SJCRH30 (cell line): ENCODE data around the gene BCAS3. TPM values are rescaled to one million over a fixed set of nuclear protein-coding genes. Genes with fewer than 3 reads are reported as not detected.
A peak's percentile ranks its signal among the peaks of the same experiment; 100 is the strongest.
"Not testable (repeated sequence)": the region's sequence is repeated elsewhere in the genome, so short reads cannot be mapped to it uniquely, and the experiment has no call there.

ENCODE experiments used
- DNase-seq, 2 experiments: peaks; one replicate each; pipeline ENCODE4 v3.0.0-alpha.2; 2015 to 2020
- H3K27ac ChIP-seq: fragments of 250-450 bp; sonication (Bioruptor Pico); 2 replicates; pipeline ENCODE4 v1.5.1; 2020; ENCODE audit warnings: mild to moderate bottlenecking, moderate library complexity
- H3K27me3 ChIP-seq: fragments of 250-450 bp; sonication (Bioruptor Pico); 2 replicates; pipeline ENCODE4 v1.5.1; 2020; ENCODE audit warnings: mild to moderate bottlenecking, moderate library complexity
- H3K36me3 ChIP-seq: fragments of 250-450 bp; sonication (Bioruptor Pico); 2 replicates; pipeline ENCODE4 v1.5.1; 2020; ENCODE audit warnings: mild to moderate bottlenecking, moderate library complexity
- H3K4me1 ChIP-seq: fragments of 250-450 bp; sonication (Bioruptor Pico); 2 replicates; pipeline ENCODE4 v1.5.1; 2020; ENCODE audit warnings: mild to moderate bottlenecking, moderate library complexity
- H3K4me3 ChIP-seq: fragments of 250-450 bp; sonication (Bioruptor Pico); 2 replicates; pipeline ENCODE4 v1.5.1; 2020; ENCODE audit warnings: mild to moderate bottlenecking, moderate library complexity
- H3K9me3 ChIP-seq: fragments of 250-450 bp; sonication (Bioruptor Pico); replicated peaks from 2 replicates; pipeline ENCODE4 v1.5.1; 2020; ENCODE audit warnings: mild to moderate bottlenecking, moderate library complexity
- total RNA-seq: library from RNA; depleted of rRNA; stranded (reverse); fragments of >200 nt; shearing (Covaris generic); gene quantifications from 2 replicates; pipeline ENCODE4 v1.2.3, GENCODE V29; 2014

BCAS3 gene
- total RNA-seq, 1 experiment from 2014 or later, result 11.6 TPM

GRCh38 chr17:60886731-60887613 is 209.3 kb downstream of the BCAS3 start:
- peak overlapping the region; percentile 89 for H3K4me3 ChIP-seq
- not testable (repeated sequence) for H3K36me3 ChIP-seq, H3K4me1 ChIP-seq, H3K27me3 ChIP-seq, H3K9me3 ChIP-seq
- peak in 1 of 2 experiments; percentile 37 for DNase-seq
- peak overlapping the region; percentile 82 for H3K27ac ChIP-seq

- Histone ChIP-seq H3K9me3 (no peaks in the 10 kb centered on the region), H3K36me3 (no peaks in the 10 kb centered on the region), H3K4me3 (peak overlapping the region; percentile 89), H3K27ac (peak overlapping the region; percentile 82), H3K27me3 (no peaks in the 10 kb centered on the region), H3K4me1 (peaks cover 4% of the 10 kb centered on the region)
- DNase-seq, result no peak
Observed at GRCh38 chr17:60887614-60888028, 210.0 kb downstream of the BCAS3 start.

GRCh38 chr17:60888812-60889709 is 211.4 kb downstream of the BCAS3 start:
- no peak overlapping the region for H3K4me3 ChIP-seq
- H3K4me1 ChIP-seq, result peaks cover 4% of the 10 kb centered on the region
- H3K9me3 ChIP-seq, result no peaks in the 10 kb centered on the region
- no peaks in the 10 kb centered on the region for H3K27me3 ChIP-seq
- no peak overlapping the region for H3K27ac ChIP-seq
- H3K36me3 ChIP-seq, result no peaks in the 10 kb centered on the region
- DNase-seq, result no peak

- Histone ChIP-seq H3K27ac (no peak overlapping the region), H3K4me3 (no peak overlapping the region), H3K4me1 (peaks cover 4% of the 10 kb centered on the region), H3K9me3 (no peaks in the 10 kb centered on the region; the same call in 1 of the 2 replicates), H3K36me3 (no peaks in the 10 kb centered on the region), H3K27me3 (no peaks in the 10 kb centered on the region)
- no peak for DNase-seq
Observed at GRCh38 chr17:60891149-60891548, 213.5 kb downstream of the BCAS3 start.

GRCh38 chr17:60893475-60893874 is 215.8 kb downstream of the BCAS3 start:
- Histone ChIP-seq H3K36me3 (no peaks in the 10 kb centered on the region), H3K4me1 (no peaks in the 10 kb centered on the region), H3K9me3 (peaks cover 7% of the 10 kb centered on the region), H3K4me3 (no peak overlapping the region), H3K27me3 (no peaks in the 10 kb centered on the region), H3K27ac (no peak overlapping the region)
- DNase-seq, result no peak

GRCh38 chr17:60896996-60897395 is 219.3 kb downstream of the BCAS3 start:
- Histone ChIP-seq H3K4me1 (0 out of 2 replicates have a peak, but pooled peaks cover 2% of the 10 kb centered on the region), H3K36me3 (no peaks in the 10 kb centered on the region)

GRCh38 chr17:60899115-60899514 is 221.5 kb downstream of the BCAS3 start:
- no peaks in the 10 kb centered on the region for H3K27me3 ChIP-seq
- H3K36me3 ChIP-seq, result no peaks in the 10 kb centered on the region
- no peak overlapping the region for H3K27ac ChIP-seq
- no peak for DNase-seq
- H3K9me3 ChIP-seq, result peaks cover 7% of the 10 kb centered on the region
- 0 out of 2 replicates have a peak, but pooled peaks cover 2% of the 10 kb centered on the region for H3K4me1 ChIP-seq
- no peak overlapping the region for H3K4me3 ChIP-seq

More at GRCh38 chr17:60896996-60897395, 219.3 kb downstream of the BCAS3 start:
- Histone ChIP-seq H3K27ac (no peak overlapping the region), H3K27me3 (no peaks in the 10 kb centered on the region), H3K9me3 (peaks cover 7% of the 10 kb centered on the region), H3K4me3 (no peak overlapping the region)
- DNase-seq, result no peak

GRCh38 chr17:60900688-60901087 is 223.0 kb downstream of the BCAS3 start:
- no peak overlapping the region for H3K4me3 ChIP-seq
- peaks cover 7% of the 10 kb centered on the region for H3K9me3 ChIP-seq
- DNase-seq, result no peak
- no peak overlapping the region for H3K27ac ChIP-seq
- H3K4me1 ChIP-seq, result 0 out of 2 replicates have a peak, but pooled peaks cover 2% of the 10 kb centered on the region
- no peaks in the 10 kb centered on the region for H3K27me3 ChIP-seq
- H3K36me3 ChIP-seq, result no peaks in the 10 kb centered on the region

GRCh38 chr17:60901242-60901641 is 223.6 kb downstream of the BCAS3 start:
- DNase-seq, result no peak
- Histone ChIP-seq H3K27me3 (no peaks in the 10 kb centered on the region), H3K4me3 (no peak overlapping the region), H3K27ac (no peak overlapping the region), H3K4me1 (0 out of 2 replicates have a peak, but pooled peaks cover 2% of the 10 kb centered on the region), H3K36me3 (no peaks in the 10 kb centered on the region), H3K9me3 (peaks cover 7% of the 10 kb centered on the region; the same call in 1 of the 2 replicates)

GRCh38 chr17:60901806-60902205 is 224.2 kb downstream of the BCAS3 start:
- H3K9me3 ChIP-seq, result peaks cover 6% of the 10 kb centered on the region; the same call in 1 of the 2 replicates
- DNase-seq, result no peak
- H3K4me3 ChIP-seq, result no peak overlapping the region
- H3K4me1 ChIP-seq, result 0 out of 2 replicates have a peak, but pooled peaks cover 2% of the 10 kb centered on the region
- no peaks in the 10 kb centered on the region for H3K36me3 ChIP-seq
- no peak overlapping the region for H3K27ac ChIP-seq
- H3K27me3 ChIP-seq, result no peaks in the 10 kb centered on the region

GRCh38 chr17:60902399-60902798 is 224.7 kb downstream of the BCAS3 start:
- Histone ChIP-seq H3K9me3 (no peaks in the 10 kb centered on the region; the same call in 1 of the 2 replicates), H3K27ac (no peak overlapping the region), H3K4me3 (no peak overlapping the region), H3K36me3 (no peaks in the 10 kb centered on the region), H3K4me1 (0 out of 2 replicates have a peak, but pooled peaks cover 2% of the 10 kb centered on the region), H3K27me3 (no peaks in the 10 kb centered on the region)
- no peak for DNase-seq

- H3K27me3 ChIP-seq, result no peaks in the 10 kb centered on the region
- DNase-seq, result no peak
- H3K4me1 ChIP-seq, result 0 out of 2 replicates have a peak, but pooled peaks cover 2% of the 10 kb centered on the region
- H3K9me3 ChIP-seq, result no peaks in the 10 kb centered on the region
- H3K4me3 ChIP-seq, result no peak overlapping the region
- no peak overlapping the region for H3K27ac ChIP-seq
- H3K36me3 ChIP-seq, result no peaks in the 10 kb centered on the region
Observed at GRCh38 chr17:60904582-60904981, 226.9 kb downstream of the BCAS3 start.

- H3K36me3 ChIP-seq, result no peaks in the 10 kb centered on the region
- 0 out of 2 replicates have a peak, but pooled peaks cover 2% of the 10 kb centered on the region for H3K4me1 ChIP-seq
- H3K27ac ChIP-seq, result no peak overlapping the region
- DNase-seq, result no peak
- no peaks in the 10 kb centered on the region for H3K9me3 ChIP-seq
- no peak overlapping the region for H3K4me3 ChIP-seq
- H3K27me3 ChIP-seq, result no peaks in the 10 kb centered on the region
Observed at GRCh38 chr17:60905709-60906108, 228.1 kb downstream of the BCAS3 start.

- Histone ChIP-seq H3K4me3 (no peak overlapping the region), H3K9me3 (no peaks in the 10 kb centered on the region), H3K27ac (no peak overlapping the region), H3K36me3 (no peaks in the 10 kb centered on the region), H3K27me3 (no peaks in the 10 kb centered on the region), H3K4me1 (no peaks in the 10 kb centered on the region)
- no peak for DNase-seq
Observed at GRCh38 chr17:60908324-60908723, 230.7 kb downstream of the BCAS3 start.

GRCh38 chr17:60909405-60909804 is 231.8 kb downstream of the BCAS3 start:
- H3K4me1 ChIP-seq, result no peaks in the 10 kb centered on the region
- no peak overlapping the region for H3K4me3 ChIP-seq
- no peaks in the 10 kb centered on the region for H3K36me3 ChIP-seq
- H3K27ac ChIP-seq, result no peak overlapping the region
- H3K9me3 ChIP-seq, result no peaks in the 10 kb centered on the region
- DNase-seq, result no peak
- no peaks in the 10 kb centered on the region for H3K27me3 ChIP-seq
